ENCODE data around the gene EEF1AKMT2. TPM values are rescaled to one million over a fixed set of nuclear protein-coding genes. Genes with fewer than 3 reads are reported as not detected.
A peak's percentile ranks its signal among the peaks of the same experiment; 100 is the strongest.

EEF1AKMT2 gene
- total RNA-seq, 6 donors from 2014 or later = 3.6 to 17.3 (median 11.4) TPM

DNA sequence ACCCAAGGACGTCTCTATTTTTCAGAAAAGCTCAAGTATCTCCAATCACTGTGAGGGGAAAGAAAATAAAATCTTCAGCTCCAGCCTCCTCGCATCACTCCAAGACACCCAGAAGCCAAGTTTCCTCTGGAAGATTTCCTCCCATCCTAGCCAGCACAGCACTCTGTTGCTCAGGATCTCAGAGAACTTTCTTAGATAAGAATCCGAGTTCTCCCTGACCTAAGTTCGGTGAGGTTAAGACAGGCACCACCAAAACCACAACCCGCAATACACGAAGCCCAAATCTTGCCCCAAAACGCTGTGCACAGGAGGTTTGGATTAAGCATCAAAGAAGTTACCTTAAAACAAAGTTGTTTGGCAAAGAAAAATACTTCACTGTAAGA lies 51.7 kb downstream of the EEF1AKMT2 start:
- DNase-seq (no peak), ATAC-seq (ENCODE audit: low FRiP score in 2 of 2) (no peak)
- H3K27me3 ChIP-seq = no peaks in the 10 kb centered on the region
- no peaks in the 10 kb centered on the region for H3K9me3 ChIP-seq
- H3K4me3 ChIP-seq = peak overlapping the region in 1 of 4 donors; percentile 82
- H3K27ac ChIP-seq = peak overlapping the region; percentile 75 to 91 (median 80)
- TF ChIP-seq EP300 (IDR thresholded peaks at IDR 0.05) = no peak
- TF ChIP-seq POLR2AphosphoS5 (IDR thresholded peaks at IDR 0.05) = no peak
- TF ChIP-seq, protein P1, sequence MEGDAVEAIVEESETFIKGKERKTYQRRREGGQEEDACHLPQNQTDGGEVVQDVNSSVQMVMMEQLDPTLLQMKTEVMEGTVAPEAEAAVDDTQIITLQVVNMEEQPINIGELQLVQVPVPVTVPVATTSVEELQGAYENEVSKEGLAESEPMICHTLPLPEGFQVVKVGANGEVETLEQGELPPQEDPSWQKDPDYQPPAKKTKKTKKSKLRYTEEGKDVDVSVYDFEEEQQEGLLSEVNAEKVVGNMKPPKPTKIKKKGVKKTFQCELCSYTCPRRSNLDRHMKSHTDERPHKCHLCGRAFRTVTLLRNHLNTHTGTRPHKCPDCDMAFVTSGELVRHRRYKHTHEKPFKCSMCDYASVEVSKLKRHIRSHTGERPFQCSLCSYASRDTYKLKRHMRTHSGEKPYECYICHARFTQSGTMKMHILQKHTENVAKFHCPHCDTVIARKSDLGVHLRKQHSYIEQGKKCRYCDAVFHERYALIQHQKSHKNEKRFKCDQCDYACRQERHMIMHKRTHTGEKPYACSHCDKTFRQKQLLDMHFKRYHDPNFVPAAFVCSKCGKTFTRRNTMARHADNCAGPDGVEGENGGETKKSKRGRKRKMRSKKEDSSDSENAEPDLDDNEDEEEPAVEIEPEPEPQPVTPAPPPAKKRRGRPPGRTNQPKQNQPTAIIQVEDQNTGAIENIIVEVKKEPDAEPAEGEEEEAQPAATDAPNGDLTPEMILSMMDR (IDR thresholded peaks at IDR 0.05) = no peak
- TF ChIP-seq POLR2A (IDR thresholded peaks at IDR 0.05) = no peak
- no peaks in the 10 kb centered on the region for H3K36me3 ChIP-seq
- peaks cover 77 to 84% (median 81%) of the 10 kb centered on the region in 4 donors for H3K4me1 ChIP-seq
- WGBS, 2 donors = 34 to 36% methylated on average over 7 of the region's 7 CpGs

DNA sequence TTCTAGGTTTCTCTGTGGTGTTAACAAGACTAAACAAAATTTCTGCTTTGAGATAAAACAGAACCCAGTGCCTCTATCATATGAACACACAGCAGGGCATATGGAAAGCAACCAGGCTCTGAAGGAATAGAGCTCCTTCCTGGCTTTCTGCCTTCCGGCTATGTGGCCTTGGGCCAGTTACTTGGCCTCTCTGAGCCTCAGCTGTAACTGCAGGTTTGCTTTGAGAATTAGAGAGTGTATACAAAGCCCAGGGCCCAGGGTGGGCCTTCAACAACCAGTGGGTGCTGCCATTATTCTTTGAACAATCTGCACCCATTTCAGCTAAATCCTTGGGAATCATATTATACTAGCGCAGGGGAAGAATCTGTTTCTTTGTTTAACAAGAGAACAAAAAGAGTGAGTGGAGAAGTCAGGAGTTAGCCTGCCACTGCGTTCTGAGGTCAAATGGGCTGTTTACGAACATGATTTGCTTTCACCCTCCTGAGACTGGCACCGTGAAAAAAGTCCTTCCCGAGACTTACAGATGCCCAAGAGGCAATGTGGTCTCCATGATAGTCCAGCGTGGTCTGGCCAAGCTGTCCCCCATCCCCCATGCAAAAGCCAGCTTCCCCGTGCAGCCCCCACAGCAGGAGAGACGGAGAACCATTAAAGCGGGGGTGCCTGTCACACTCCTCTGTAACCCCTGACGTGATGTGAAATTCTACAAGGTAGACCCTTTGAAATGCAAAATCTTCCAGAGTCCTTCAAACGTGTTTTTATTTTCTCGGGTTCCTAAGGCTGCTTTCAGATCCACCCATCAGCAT lies 52.4 kb downstream of the EEF1AKMT2 start:
- TF ChIP-seq, protein P1 (IDR thresholded peaks at IDR 0.05) = no peak
- TF ChIP-seq POLR2A (IDR thresholded peaks at IDR 0.05) = no peak
- TF ChIP-seq POLR2AphosphoS5 (IDR thresholded peaks at IDR 0.05) = no peak
- no peak for TF ChIP-seq EP300 (IDR thresholded peaks at IDR 0.05)
- DNase-seq (no peak), ATAC-seq (ENCODE audit: low FRiP score in 2 of 2) (no peak)
- Histone ChIP-seq H3K27me3 (no peaks in the 10 kb centered on the region), H3K4me3 (no peak overlapping the region), H3K36me3 (no peaks in the 10 kb centered on the region), H3K27ac (peak overlapping the region; percentile 75 to 91 (median 80)), H3K4me1 (peaks cover 80 to 86% (median 82%) of the 10 kb centered on the region in 4 donors), H3K9me3 (no peaks in the 10 kb centered on the region)
- 67 to 72% methylated on average over 13 of the region's 13 CpGs for WGBS, 2 donors

DNA sequence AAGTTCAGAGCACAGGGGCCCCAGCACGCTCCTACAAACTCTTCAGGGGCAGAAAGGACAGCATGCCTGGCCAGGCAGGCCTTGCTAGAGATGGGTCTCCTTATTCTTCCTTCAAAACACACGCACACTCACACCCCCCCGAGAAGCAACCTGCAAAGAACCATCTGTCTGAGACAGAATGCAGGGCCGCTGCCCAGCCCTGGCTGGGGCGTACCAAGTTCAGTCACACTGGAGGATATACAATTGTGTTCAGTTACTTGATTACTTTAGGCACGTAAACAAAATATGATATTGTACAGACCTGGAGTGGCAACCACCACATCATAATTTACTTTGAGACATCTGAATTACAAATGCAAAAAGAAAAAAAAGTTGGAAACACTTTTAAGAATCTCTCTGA lies 53.2 kb downstream of the EEF1AKMT2 start:
- peaks cover 88 to 94% (median 91%) of the 10 kb centered on the region in 4 donors for H3K4me1 ChIP-seq
- no peaks in the 10 kb centered on the region for H3K9me3 ChIP-seq
- 47 to 89% methylated on average over 6 of the region's 6 CpGs for WGBS, 2 donors
- no peaks in the 10 kb centered on the region for H3K27me3 ChIP-seq
- no peak for DNase-seq
- H3K27ac ChIP-seq = peak overlapping the region in 3 of 4 donors; percentile 13 to 91 (median 76)
- no peak overlapping the region for H3K4me3 ChIP-seq
- no peaks in the 10 kb centered on the region for H3K36me3 ChIP-seq
- TF ChIP-seq EP300 (IDR thresholded peaks at IDR 0.05) (no peak), POLR2A (IDR thresholded peaks at IDR 0.05) (no peak), POLR2AphosphoS5 (IDR thresholded peaks at IDR 0.05) (no peak)
- TF ChIP-seq, protein P1 (IDR thresholded peaks at IDR 0.05) = no peak
- no peak for ATAC-seq (ENCODE audit: low FRiP score in 2 of 2)

DNA sequence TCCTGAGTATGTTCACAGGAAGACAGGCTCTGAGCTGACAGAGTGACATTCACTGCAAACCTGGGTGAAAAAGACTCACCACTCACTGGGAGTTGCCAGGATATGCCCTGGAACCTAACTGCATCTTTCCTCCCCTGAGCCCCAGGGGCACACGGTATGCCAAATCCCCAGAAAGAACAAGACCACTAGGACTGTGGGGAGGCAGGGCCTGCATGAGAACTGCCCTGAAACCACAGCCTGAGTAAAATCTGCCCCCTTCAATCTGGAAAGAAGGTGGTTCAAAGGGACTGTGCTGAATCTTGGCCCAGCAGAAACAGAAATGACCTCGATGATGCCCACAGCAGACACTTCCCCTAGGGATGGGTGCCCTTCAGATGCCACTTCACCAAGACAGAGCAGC lies 54.0 kb downstream of the EEF1AKMT2 start:
- Histone ChIP-seq H3K27me3 (no peaks in the 10 kb centered on the region), H3K4me3 (no peak overlapping the region), H3K36me3 (no peaks in the 10 kb centered on the region), H3K4me1 (peaks cover 95 to 99% (median 96%) of the 10 kb centered on the region in 4 donors), H3K27ac (peak overlapping the region in 3 of 4 donors; percentile 63 to 91 (median 74)), H3K9me3 (no peaks in the 10 kb centered on the region)
- ATAC-seq (ENCODE audit: low FRiP score in 2 of 2) (no peak), DNase-seq (no peak)
- TF ChIP-seq POLR2AphosphoS5 (IDR thresholded peaks at IDR 0.05) (no peak), POLR2A (IDR thresholded peaks at IDR 0.05) (no peak), EP300 (IDR thresholded peaks at IDR 0.05) (no peak)
- TF ChIP-seq, protein P1 (IDR thresholded peaks at IDR 0.05) = no peak
- WGBS, 2 donors = 56 to 74% methylated on average over 2 of the region's 2 CpGs
